ENCODE results near the gene SIGMAR1. TPM values are rescaled to one million over a fixed set of nuclear protein-coding genes. Genes with fewer than 3 reads are reported as not detected.

SIGMAR1 gene
- total RNA-seq, 2 donors from 2014 or later, result 49.6 to 114 TPM

GRCh38 chr9:34669809-34670562, 32.4 kb upstream of the SIGMAR1 start:
- Histone ChIP-seq H3K4me1 (no peaks in the 10 kb centered on the region), H3K27me3 (no peaks in the 10 kb centered on the region), H3K36me3 (no peaks in the 10 kb centered on the region), H3K9me3 (no peaks in the 10 kb centered on the region), H3K27ac (no peak overlapping the region), H3K4me3 (no peak overlapping the region), H3K9ac (ENCODE audit: low read depth in 2 of 2, low read length in 2 of 2) (no peak overlapping the region)
- intact Hi-C loops (cut with DNase I), result no loop called here
- no peak for TF ChIP-seq CTCF (IDR thresholded peaks at IDR 0.05)
- DNase-seq, result no peak

- Histone ChIP-seq H3K27me3 (no peaks in the 10 kb centered on the region), H3K27ac (peak overlapping the region; percentile 96), H3K36me3 (no peaks in the 10 kb centered on the region), H3K9ac (ENCODE audit: low read depth in 2 of 2, low read length in 2 of 2) (peak overlapping the region; percentile 84 to 94), H3K4me3 (peak overlapping the region; percentile 70), H3K4me1 (no peaks in the 10 kb centered on the region), H3K9me3 (no peaks in the 10 kb centered on the region)
- peak; percentile 98 for DNase-seq
- intact Hi-C loops (cut with DNase I), result no loop called here
- no peak for TF ChIP-seq CTCF (IDR thresholded peaks at IDR 0.05)
These were observed 28.0 kb upstream of the SIGMAR1 start for GRCh38 chr9:34665381-34666250.

- intact Hi-C loops (cut with DNase I), result no loop called here
- H3K9ac ChIP-seq (ENCODE audit: low read depth in 2 of 2, low read length in 2 of 2), result peak overlapping the region; percentile 70 to 87
- H3K36me3 ChIP-seq, result no peaks in the 10 kb centered on the region
- TF ChIP-seq CTCF (IDR thresholded peaks at IDR 0.05), result no peak
- H3K27me3 ChIP-seq, result no peaks in the 10 kb centered on the region
- H3K9me3 ChIP-seq, result no peaks in the 10 kb centered on the region
- DNase-seq, result no peak
- peak overlapping the region; percentile 96 for H3K27ac ChIP-seq
- H3K4me1 ChIP-seq, result no peaks in the 10 kb centered on the region
- peak overlapping the region; percentile 70 for H3K4me3 ChIP-seq
These were observed 27.4 kb upstream of the SIGMAR1 start for GRCh38 chr9:34665067-34665380.

GRCh38 chr9:34664281-34665066, 26.9 kb upstream of the SIGMAR1 start:
- Histone ChIP-seq H3K4me3 (peak overlapping the region; percentile 70), H3K4me1 (no peaks in the 10 kb centered on the region), H3K27ac (peak overlapping the region; percentile 96), H3K9ac (ENCODE audit: low read depth in 2 of 2, low read length in 2 of 2) (peak overlapping the region; percentile 70 to 87), H3K27me3 (no peaks in the 10 kb centered on the region), H3K9me3 (no peaks in the 10 kb centered on the region), H3K36me3 (no peaks in the 10 kb centered on the region)
- intact Hi-C loops (cut with DNase I), result no loop called here
- TF ChIP-seq CTCF (IDR thresholded peaks at IDR 0.05), result peak; percentile 75
- DNase-seq, result peak; percentile 91

GRCh38 chr9:34663303-34663605, 25.7 kb upstream of the SIGMAR1 start:
- no peak for TF ChIP-seq CTCF (IDR thresholded peaks at IDR 0.05)
- H3K4me1 ChIP-seq, result no peaks in the 10 kb centered on the region
- intact Hi-C loops (cut with DNase I), result no loop called here
- no peak overlapping the region for H3K9ac ChIP-seq (ENCODE audit: low read depth in 2 of 2, low read length in 2 of 2)
- no peaks in the 10 kb centered on the region for H3K36me3 ChIP-seq
- no peak for DNase-seq
- H3K4me3 ChIP-seq, result no peak overlapping the region
- no peak overlapping the region for H3K27ac ChIP-seq
- H3K9me3 ChIP-seq, result no peaks in the 10 kb centered on the region
- no peaks in the 10 kb centered on the region for H3K27me3 ChIP-seq
